HG02938 (cell line): ENCODE measurements around the gene ZNF397.
A peak's percentile ranks its signal among the peaks of the same experiment; 100 is the strongest.

ENCODE experiments used
- ATAC-seq: cut with Tn5 transposase; IDR thresholded peaks from one replicate; pipeline ENCODE4 v1.9.1; 2021; ENCODE audit warnings: mild to moderate bottlenecking, moderate library complexity; ENCODE audit not compliant: unreplicated experiment

ZNF397 gene

GRCh38 chr18:35245719-35246317, 5.0 kb downstream of the ZNF397 start:
- ATAC-seq: no peak

- no peak for ATAC-seq
These were observed 6.0 kb downstream of the ZNF397 start for GRCh38 chr18:35246831-35247230.

- ATAC-seq: no peak
These were observed 6.8 kb downstream of the ZNF397 start for GRCh38 chr18:35247412-35248249.

- ATAC-seq: no peak
These were observed 7.6 kb downstream of the ZNF397 start for GRCh38 chr18:35248429-35248828.

DNA sequence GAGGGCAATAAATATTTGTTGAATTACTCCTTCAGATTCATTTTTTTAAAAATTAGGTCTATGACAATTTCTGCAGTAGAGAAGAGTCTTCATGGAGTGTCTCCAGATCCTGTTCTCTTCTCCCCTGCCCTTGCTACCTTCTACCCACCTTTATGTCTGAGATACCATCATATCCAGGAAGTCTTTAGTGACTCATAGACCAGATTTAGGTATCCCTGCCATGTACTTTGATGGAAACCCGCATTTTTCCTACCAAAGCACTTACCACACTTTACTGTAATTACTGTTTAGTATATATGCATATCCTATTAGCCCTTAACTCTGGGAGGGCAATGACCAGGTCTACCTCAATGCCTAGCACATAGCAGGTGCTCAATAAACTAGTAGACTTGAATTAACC, 11.6 kb downstream of the ZNF397 start:
- ATAC-seq: no peak

- no peak for ATAC-seq
These were observed 12.9 kb downstream of the ZNF397 start for GRCh38 chr18:35253655-35254287.

- ATAC-seq: no peak
These were observed 16.1 kb downstream of the ZNF397 start for GRCh38 chr18:35256947-35257346.

- no peak for ATAC-seq
These were observed 23.6 kb downstream of the ZNF397 start for GRCh38 chr18:35264409-35264808.

GRCh38 chr18:35267161-35267651, 26.4 kb downstream of the ZNF397 start:
- ATAC-seq: peak; percentile 65

DNA sequence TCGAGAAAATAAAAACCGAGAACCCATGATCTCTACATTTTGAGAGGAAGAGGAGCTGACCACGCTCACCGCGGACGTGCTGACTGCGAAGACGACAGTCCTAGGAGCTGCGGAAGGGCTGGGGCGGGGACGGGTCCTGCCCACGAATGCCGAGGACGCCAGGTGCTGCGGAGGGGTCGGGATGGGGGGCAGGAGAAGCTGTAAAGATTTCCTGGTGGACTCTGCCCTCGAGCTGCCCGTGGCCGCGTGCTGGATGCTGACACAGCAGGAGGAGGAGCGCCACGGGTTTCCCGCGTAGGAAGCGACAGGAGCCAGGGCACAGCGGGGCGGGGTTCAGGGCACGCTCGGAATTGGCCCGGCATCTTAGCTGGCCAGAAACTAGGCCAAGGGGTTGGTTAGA, 27.0 kb downstream of the ZNF397 start:
- peak; percentile 15 for ATAC-seq

GRCh38 chr18:35268821-35269220, 28.0 kb downstream of the ZNF397 start:
- ATAC-seq: no peak

DNA sequence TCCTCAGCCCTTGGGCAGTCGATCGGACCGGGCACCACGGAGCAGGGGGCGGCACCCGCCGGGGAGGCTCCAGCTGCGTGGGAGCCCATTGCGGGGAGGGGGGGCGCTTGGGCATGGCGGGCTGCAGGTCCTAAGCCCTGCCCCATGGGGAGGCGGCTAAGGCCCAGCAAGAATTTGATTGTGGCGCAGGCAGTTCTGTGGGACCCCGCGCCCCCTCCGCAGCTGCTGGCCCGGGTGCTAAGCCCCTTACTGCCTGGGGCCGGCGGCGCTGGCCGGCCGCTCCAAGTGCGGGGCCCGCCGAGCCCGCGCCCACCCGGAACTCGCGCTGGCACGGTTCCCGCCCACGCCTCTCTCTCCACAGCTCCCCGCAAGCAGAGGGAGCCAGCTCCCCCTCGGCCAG, 30.8 kb downstream of the ZNF397 start:
- ATAC-seq: no peak

- ATAC-seq: no peak
These were observed 35.4 kb downstream of the ZNF397 start for GRCh38 chr18:35276267-35276666.

GRCh38 chr18:35277633-35278032, 36.8 kb downstream of the ZNF397 start:
- ATAC-seq: no peak

GRCh38 chr18:35278085-35278484, 37.3 kb downstream of the ZNF397 start:
- ATAC-seq: no peak

DNA sequence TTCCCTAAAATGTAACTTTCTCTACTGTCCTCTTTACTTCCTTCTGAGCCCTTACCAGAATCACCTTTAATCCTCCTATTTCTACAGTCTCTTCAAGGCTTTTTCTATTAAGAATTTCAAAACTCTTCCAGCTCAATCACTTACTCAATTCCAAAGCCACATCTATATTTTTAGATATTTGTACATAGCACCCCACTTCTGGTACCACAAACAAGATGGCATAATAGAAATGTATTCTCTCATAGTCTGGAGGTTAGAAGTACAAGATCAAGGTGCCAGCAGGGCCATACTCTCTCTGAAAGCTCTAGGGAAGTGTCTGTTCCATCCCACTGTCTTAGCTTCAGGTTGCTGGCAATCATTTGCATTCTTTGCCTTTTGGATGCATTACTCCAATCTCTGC, 38.1 kb downstream of the ZNF397 start:
- ATAC-seq: no peak

- no peak for ATAC-seq
These were observed 41.5 kb downstream of the ZNF397 start for GRCh38 chr18:35282353-35282752.

- no peak for ATAC-seq
These were observed 43.3 kb downstream of the ZNF397 start for GRCh38 chr18:35283923-35284794.

- ATAC-seq: no peak
These were observed 44.0 kb downstream of the ZNF397 start for GRCh38 chr18:35284841-35285240.

DNA sequence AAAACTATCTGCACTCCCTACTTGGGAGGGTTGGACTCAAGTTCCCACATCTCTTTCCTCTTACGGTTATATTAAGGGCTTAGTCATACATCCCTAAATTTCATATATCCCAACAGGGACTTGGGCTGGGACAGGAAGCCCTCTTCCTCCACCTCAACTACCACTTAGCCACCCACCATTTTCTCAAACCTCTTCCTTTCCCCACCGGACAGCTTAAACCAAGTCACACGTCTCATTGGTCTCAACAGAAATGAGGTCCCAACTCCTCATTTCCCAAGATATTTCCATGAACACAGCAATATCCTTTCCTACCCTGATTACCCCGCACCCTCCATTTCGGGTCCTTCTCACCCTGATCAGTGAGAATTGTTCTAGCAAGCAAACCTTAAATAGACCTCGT, 48.5 kb downstream of the ZNF397 start:
- ATAC-seq: peak; percentile 6

GRCh38 chr18:35289727-35290093, 48.9 kb downstream of the ZNF397 start:
- peak; percentile 42 for ATAC-seq
